SK-N-SH treated with all-trans-retinoic acid at 6 μM for 48 hours (cell line): ENCODE measurements around the gene KCNIP1.

Experiments
- ATAC-seq: fragments of 200-7000 bp; cut with Tn5 transposase; 3 replicates; pipeline ENCODE4 v1.9.1; 2020; ENCODE audit warnings: mild to moderate bottlenecking, moderate library complexity
- ARNTL ChIP-seq: fragments of 450-650 bp; formaldehyde crosslinking; IDR thresholded peaks from 2 replicates; pipeline ENCODE4 v1.5.0; 2020; ENCODE audit warnings: low read depth, mild to moderate bottlenecking, moderate library complexity, borderline replicate concordance
- BACH2 ChIP-seq: fragments of 250-450 bp; sonication (Bioruptor Pico); IDR thresholded peaks from 2 replicates; pipeline ENCODE4 v1.9.0; 2021; ENCODE audit warnings: mild to moderate bottlenecking, borderline replicate concordance
- CSDC2 ChIP-seq: fragments of 250-450 bp; sonication (Bioruptor Pico); IDR thresholded peaks from 2 replicates; pipeline ENCODE4 v1.5.0; 2020; ENCODE audit warnings: mild to moderate bottlenecking, moderate library complexity
- ESRRG ChIP-seq: fragments of 250-450 bp; sonication (Bioruptor Pico); IDR thresholded peaks from 2 replicates; pipeline ENCODE4 v1.6.1; 2021; ENCODE audit warnings: mild to moderate bottlenecking
- GLIS3 ChIP-seq: fragments of 250-450 bp; sonication (Bioruptor Pico); IDR thresholded peaks from 2 replicates; pipeline ENCODE4 v1.5.0; 2020; ENCODE audit warnings: mild to moderate bottlenecking, moderate library complexity
- ISL1 ChIP-seq: fragments of 250-450 bp; sonication (Bioruptor Pico); IDR thresholded peaks from 2 replicates; pipeline ENCODE4 v2.1.2; 2022; ENCODE audit warnings: mild to moderate bottlenecking, moderate library complexity
- PPARA ChIP-seq: fragments of 250-450 bp; sonication (Bioruptor Pico); IDR thresholded peaks from 2 replicates; pipeline ENCODE4 v1.5.0; 2020; ENCODE audit warnings: mild to moderate bottlenecking, borderline replicate concordance
- RARB ChIP-seq: fragments of 250-450 bp; sonication (Bioruptor Pico); IDR thresholded peaks from 2 replicates; pipeline ENCODE4 v1.8.0; 2021; ENCODE audit warnings: mild to moderate bottlenecking, moderate library complexity
- SNAI2 ChIP-seq: fragments of 250-450 bp; sonication (Bioruptor Pico); IDR thresholded peaks from 2 replicates; pipeline ENCODE4 v1.5.0; 2020; ENCODE audit warnings: mild to moderate bottlenecking, moderate library complexity
- TOX ChIP-seq: fragments of 250-450 bp; sonication (Bioruptor Pico); IDR thresholded peaks from 2 replicates; pipeline ENCODE4 v1.8.0; 2021; ENCODE audit warnings: mild to moderate bottlenecking, moderate library complexity, borderline replicate concordance
- ZC3H10 ChIP-seq: fragments of 250-450 bp; sonication (Bioruptor Pico); IDR thresholded peaks from 2 replicates; pipeline ENCODE4 v1.5.1; 2021; ENCODE audit warnings: mild to moderate bottlenecking, moderate library complexity
- ZFP3 ChIP-seq: fragments of 250-450 bp; sonication (Bioruptor Pico); IDR thresholded peaks from 2 replicates; pipeline ENCODE4 v1.5.0; 2020; ENCODE audit warnings: mild to moderate bottlenecking, moderate library complexity
- ZFP30 ChIP-seq: fragments of 450-650 bp; formaldehyde crosslinking; IDR thresholded peaks from 2 replicates; pipeline ENCODE4 v1.5.0; 2022; ENCODE audit warnings: mild to moderate bottlenecking, moderate library complexity
- ZNF565 ChIP-seq: fragments of 450-650 bp; formaldehyde crosslinking; conservative IDR thresholded peaks from 2 replicates; pipeline ENCODE4 v1.5.0; 2020; ENCODE audit warnings: low read depth, mild to moderate bottlenecking, moderate library complexity
- ZNF70 ChIP-seq: fragments of 450-650 bp; formaldehyde crosslinking; IDR thresholded peaks from 2 replicates; pipeline ENCODE4 v1.5.0; 2020; ENCODE audit warnings: mild to moderate bottlenecking, moderate library complexity
- ZNF8 ChIP-seq: fragments of 450-650 bp; formaldehyde crosslinking; IDR thresholded peaks from 2 replicates; pipeline ENCODE4 v1.5.0; 2020; ENCODE audit warnings: mild to moderate bottlenecking, moderate library complexity
- TF ChIP-seq, protein P1 (sequence below): fragments of 250-450 bp; sonication (Bioruptor Pico); IDR thresholded peaks from 2 replicates; pipeline ENCODE4 v1.5.0; 2020; ENCODE audit warnings: mild to moderate bottlenecking, moderate library complexity
- TF ChIP-seq, protein P2 (sequence below): fragments of 250-450 bp; sonication (Bioruptor Pico); IDR thresholded peaks from 2 replicates; pipeline ENCODE4 v1.5.1; 2021; ENCODE audit warnings: mild to moderate bottlenecking, moderate library complexity
- TF ChIP-seq, protein P3 (sequence below): fragments of 250-450 bp; sonication (Bioruptor Pico); IDR thresholded peaks from 2 replicates; pipeline ENCODE4 v1.5.1; 2020; ENCODE audit warnings: low read depth, mild to moderate bottlenecking, moderate library complexity
- TF ChIP-seq, protein P4 (sequence below): fragments of 250-450 bp; sonication (Bioruptor Pico); IDR thresholded peaks from 2 replicates; pipeline ENCODE4 v1.8.0; 2021; ENCODE audit warnings: low read depth, mild to moderate bottlenecking, moderate library complexity, borderline replicate concordance
- TF ChIP-seq, protein P5 (sequence below): fragments of 250-450 bp; sonication (Bioruptor Pico); IDR thresholded peaks from 2 replicates; pipeline ENCODE4 v1.8.0; 2020; ENCODE audit warnings: mild to moderate bottlenecking, moderate library complexity, borderline replicate concordance

Gene KCNIP1

DNA sequence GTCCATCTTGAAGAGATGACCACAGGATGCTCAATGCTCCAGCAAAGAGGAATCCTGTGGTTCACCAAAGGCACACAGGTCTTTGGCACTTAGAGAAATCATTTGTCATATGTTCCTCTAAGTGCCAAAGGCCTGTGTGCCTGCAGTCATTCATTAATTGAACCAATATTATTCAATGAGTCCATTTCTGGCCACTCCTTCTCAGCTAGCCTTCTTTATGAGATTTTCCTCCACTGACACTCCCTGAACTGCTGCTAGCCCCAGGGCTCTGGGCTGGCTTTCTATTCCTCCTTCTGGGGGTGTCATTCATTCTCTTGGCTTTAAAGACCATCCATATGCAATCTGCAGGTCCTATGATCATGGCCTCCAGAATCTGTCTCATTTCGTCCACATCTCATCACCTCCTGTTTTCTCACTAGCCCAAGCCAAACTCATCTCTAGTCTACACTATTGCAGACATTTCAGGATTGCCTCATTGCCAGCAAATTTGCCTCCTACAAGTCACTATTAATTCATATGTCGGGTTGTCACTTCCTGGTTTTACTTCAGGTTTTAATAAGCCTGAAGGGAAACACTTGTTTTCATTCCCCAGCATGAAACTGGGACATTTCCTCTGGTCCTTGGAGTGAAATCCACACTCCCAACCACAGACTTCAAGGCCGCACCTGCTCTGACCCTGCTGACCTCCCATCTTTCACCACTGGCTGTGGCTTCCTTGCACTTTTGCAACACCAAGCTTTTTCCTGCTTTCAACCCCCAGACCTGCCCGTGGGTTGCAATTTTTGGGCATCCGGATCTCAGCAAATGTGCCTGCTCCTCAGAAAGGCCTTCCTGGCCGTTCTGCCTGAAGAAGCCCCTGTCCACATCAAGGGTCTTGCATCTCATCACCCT, 35.1 kb downstream of the KCNIP1 start (continued):
- TF ChIP-seq, protein P1, sequence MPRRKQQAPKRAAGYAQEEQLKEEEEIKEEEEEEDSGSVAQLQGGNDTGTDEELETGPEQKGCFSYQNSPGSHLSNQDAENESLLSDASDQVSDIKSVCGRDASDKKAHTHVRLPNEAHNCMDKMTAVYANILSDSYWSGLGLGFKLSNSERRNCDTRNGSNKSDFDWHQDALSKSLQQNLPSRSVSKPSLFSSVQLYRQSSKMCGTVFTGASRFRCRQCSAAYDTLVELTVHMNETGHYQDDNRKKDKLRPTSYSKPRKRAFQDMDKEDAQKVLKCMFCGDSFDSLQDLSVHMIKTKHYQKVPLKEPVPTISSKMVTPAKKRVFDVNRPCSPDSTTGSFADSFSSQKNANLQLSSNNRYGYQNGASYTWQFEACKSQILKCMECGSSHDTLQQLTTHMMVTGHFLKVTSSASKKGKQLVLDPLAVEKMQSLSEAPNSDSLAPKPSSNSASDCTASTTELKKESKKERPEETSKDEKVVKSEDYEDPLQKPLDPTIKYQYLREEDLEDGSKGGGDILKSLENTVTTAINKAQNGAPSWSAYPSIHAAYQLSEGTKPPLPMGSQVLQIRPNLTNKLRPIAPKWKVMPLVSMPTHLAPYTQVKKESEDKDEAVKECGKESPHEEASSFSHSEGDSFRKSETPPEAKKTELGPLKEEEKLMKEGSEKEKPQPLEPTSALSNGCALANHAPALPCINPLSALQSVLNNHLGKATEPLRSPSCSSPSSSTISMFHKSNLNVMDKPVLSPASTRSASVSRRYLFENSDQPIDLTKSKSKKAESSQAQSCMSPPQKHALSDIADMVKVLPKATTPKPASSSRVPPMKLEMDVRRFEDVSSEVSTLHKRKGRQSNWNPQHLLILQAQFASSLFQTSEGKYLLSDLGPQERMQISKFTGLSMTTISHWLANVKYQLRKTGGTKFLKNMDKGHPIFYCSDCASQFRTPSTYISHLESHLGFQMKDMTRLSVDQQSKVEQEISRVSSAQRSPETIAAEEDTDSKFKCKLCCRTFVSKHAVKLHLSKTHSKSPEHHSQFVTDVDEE (CRISPR knock-in tag) = no peak
- TF ChIP-seq, all 23 proteins: peak for 0

DNA sequence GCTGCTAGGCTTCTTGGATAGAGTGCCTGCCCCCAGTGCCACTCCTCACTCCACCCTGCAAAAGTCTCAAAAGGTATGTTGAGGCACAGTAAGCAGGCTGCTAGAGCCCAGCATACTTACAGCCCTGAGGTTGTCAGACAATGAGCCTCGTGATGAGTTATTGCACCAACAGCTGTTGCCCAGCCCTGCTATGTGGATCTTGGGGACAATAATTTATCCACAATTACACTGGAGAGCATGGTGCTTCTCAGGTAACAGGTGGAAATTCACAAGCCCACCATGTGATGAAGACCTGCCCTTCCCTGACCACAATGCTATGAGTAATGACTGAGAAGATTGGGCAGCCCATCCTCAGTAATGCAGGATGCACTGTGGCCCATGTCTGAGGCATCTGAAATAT, 36.5 kb downstream of the KCNIP1 start:
- ATAC-seq = no peak

DNA sequence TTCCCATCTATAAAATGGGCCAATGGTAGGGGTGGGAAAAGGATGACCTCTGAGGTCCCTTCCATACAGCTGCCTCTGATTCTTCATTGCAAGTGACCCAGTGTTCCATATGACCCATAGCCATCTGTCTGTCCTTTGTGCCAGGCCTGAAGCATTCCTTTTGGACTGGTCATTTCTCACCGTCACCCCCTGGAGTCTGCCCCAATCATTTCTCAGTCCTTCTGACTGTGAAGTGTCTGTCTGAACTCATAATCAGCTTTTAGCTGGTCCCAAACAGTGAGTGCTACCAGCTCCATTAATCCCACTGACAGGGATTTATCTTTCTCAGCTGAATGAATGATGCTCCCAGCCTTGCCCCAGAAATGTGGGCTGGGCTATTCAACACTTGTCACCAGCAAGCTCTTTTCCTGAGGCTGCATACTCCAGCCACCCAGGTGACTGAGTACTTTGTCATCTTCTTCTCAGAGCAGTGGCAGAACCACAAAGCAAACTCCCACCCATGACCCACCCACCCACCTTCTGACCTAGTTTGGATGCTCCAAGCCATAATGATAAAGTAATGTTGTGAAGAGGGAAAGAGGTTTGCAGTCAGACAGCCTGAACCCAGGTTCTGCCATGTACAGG, 37.4 kb downstream of the KCNIP1 start:
- TF ChIP-seq BACH2 (CRISPR knock-in tag) = no peak
- TF ChIP-seq, protein P1 (CRISPR knock-in tag) = no peak
- TF ChIP-seq, protein P2, sequence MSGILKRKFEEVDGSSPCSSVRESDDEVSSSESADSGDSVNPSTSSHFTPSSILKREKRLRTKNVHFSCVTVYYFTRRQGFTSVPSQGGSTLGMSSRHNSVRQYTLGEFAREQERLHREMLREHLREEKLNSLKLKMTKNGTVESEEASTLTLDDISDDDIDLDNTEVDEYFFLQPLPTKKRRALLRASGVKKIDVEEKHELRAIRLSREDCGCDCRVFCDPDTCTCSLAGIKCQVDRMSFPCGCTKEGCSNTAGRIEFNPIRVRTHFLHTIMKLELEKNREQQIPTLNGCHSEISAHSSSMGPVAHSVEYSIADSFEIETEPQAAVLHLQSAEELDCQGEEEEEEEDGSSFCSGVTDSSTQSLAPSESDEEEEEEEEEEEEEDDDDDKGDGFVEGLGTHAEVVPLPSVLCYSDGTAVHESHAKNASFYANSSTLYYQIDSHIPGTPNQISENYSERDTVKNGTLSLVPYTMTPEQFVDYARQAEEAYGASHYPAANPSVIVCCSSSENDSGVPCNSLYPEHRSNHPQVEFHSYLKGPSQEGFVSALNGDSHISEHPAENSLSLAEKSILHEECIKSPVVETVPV = no peak
- TF ChIP-seq RARB (CRISPR knock-in tag) = no peak
- no peak for TF ChIP-seq TOX (CRISPR knock-in tag)
- TF ChIP-seq, protein P3, sequence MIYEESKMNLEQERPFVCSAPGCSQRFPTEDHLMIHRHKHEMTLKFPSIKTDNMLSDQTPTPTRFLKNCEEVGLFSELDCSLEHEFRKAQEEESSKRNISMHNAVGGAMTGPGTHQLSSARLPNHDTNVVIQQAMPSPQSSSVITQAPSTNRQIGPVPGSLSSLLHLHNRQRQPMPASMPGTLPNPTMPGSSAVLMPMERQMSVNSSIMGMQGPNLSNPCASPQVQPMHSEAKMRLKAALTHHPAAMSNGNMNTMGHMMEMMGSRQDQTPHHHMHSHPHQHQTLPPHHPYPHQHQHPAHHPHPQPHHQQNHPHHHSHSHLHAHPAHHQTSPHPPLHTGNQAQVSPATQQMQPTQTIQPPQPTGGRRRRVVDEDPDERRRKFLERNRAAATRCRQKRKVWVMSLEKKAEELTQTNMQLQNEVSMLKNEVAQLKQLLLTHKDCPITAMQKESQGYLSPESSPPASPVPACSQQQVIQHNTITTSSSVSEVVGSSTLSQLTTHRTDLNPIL = no peak
- TF ChIP-seq CSDC2 (CRISPR knock-in tag) = no peak
- TF ChIP-seq, protein P4, sequence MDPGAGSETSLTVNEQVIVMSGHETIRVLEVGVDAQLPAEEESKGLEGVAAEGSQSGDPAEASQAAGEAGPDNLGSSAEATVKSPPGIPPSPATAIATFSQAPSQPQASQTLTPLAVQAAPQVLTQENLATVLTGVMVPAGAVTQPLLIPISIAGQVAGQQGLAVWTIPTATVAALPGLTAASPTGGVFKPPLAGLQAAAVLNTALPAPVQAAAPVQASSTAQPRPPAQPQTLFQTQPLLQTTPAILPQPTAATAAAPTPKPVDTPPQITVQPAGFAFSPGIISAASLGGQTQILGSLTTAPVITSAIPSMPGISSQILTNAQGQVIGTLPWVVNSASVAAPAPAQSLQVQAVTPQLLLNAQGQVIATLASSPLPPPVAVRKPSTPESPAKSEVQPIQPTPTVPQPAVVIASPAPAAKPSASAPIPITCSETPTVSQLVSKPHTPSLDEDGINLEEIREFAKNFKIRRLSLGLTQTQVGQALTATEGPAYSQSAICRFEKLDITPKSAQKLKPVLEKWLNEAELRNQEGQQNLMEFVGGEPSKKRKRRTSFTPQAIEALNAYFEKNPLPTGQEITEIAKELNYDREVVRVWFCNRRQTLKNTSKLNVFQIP (CRISPR knock-in tag) = no peak
- TF ChIP-seq SNAI2 = no peak
- TF ChIP-seq ZNF8 (CRISPR knock-in tag) = no peak
- no peak for TF ChIP-seq ZFP30 (CRISPR knock-in tag)
- no peak for TF ChIP-seq ESRRG
- no peak for TF ChIP-seq ZC3H10
- no peak for TF ChIP-seq ISL1
- no peak for ATAC-seq

More for the DNA sequence above, 36.5 kb downstream of the KCNIP1 start:
- TF ChIP-seq ZFP3 (CRISPR knock-in tag) (no peak), SNAI2 (no peak), BACH2 (CRISPR knock-in tag) (no peak), ARNTL (CRISPR knock-in tag) (no peak), ZNF565 (no peak), ZFP30 (CRISPR knock-in tag) (no peak), ZNF70 (no peak), ESRRG (no peak), GLIS3 (no peak), PPARA (no peak)
- TF ChIP-seq, protein P5, sequence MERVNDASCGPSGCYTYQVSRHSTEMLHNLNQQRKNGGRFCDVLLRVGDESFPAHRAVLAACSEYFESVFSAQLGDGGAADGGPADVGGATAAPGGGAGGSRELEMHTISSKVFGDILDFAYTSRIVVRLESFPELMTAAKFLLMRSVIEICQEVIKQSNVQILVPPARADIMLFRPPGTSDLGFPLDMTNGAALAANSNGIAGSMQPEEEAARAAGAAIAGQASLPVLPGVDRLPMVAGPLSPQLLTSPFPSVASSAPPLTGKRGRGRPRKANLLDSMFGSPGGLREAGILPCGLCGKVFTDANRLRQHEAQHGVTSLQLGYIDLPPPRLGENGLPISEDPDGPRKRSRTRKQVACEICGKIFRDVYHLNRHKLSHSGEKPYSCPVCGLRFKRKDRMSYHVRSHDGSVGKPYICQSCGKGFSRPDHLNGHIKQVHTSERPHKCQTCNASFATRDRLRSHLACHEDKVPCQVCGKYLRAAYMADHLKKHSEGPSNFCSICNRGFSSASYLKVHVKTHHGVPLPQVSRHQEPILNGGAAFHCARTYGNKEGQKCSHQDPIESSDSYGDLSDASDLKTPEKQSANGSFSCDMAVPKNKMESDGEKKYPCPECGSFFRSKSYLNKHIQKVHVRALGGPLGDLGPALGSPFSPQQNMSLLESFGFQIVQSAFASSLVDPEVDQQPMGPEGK (CRISPR knock-in tag) = no peak
